LNCaP clone FGC (cell line): ENCODE data around the gene PPP1R13L.
"Not testable (repeated sequence)": the region's sequence is repeated elsewhere in the genome, so short reads cannot be mapped to it uniquely, and the experiment has no call there.

Source experiments
- DNase-seq: peaks from one replicate; pipeline ENCODE4 v3.0.0-alpha.2; 2011; ENCODE audit warnings: low read depth
- H3K4me3 ChIP-seq: 2 replicates; pipeline ENCODE4 v1.5.1; 2011; ENCODE audit warnings: mild to moderate bottlenecking, low read depth, low read length, control low read depth
- TF ChIP-seq, protein P1 (sequence below): IDR thresholded peaks from 2 replicates; pipeline ENCODE4 v1.5.1; 2012; ENCODE audit warnings: mild to moderate bottlenecking; ENCODE audit not compliant: control insufficient read depth, insufficient read depth; ENCODE audit errors: extremely low read depth

The PPP1R13L gene

DNA sequence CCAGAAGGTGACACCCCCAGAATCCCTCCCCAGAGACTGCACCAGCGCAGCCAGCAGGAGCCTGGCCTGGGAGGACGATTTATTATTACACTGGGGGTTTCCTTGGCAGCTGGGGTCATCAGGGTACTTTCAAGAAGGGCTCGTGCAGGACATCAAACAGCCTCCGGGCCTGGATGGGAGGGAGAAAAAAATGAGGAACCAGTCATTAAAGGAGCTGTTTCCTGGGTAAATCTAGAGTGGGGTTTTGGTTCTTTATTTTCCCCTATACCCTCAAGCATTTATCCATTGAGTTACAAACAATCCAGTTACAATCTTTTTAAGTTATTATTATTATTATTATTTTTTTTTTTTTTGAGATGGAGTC, 4.7 kb upstream of the PPP1R13L start:
- DNase-seq: no peak

DNA sequence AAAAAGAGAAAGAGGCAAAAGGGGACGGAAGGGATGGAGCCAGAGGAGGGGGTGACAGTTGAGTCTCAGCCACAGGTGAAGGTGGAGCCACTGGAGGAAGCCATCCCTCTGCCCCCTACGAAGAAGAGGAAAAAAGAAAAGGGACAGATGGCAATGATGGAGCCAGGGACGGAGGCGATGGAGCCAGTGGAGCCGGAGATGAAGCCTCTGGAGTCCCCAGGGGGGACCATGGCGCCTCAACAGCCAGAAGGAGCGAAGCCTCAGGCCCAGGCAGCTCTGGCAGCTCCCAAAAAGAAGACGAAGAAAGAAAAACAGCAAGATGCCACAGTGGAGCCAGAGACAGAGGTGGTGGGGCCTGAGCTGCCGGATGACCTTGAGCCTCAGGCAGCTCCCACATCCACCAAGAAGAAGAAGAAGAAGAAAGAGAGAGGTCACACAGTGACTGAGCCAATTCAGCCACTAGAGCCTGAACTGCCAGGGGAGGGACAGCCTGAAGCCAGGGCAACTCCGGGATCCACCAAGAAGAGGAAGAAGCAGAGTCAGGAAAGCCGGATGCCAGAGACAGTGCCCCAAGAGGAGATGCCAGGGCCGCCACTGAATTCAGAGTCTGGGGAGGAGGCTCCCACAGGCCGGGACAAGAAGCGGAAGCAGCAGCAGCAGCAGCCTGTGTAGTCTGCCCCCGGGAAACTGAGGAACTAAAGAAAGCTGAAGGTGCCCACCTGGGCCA, 4.1 kb upstream of the PPP1R13L start:
- H3K4me3 ChIP-seq: no peak overlapping the region
- TF ChIP-seq, protein P1, sequence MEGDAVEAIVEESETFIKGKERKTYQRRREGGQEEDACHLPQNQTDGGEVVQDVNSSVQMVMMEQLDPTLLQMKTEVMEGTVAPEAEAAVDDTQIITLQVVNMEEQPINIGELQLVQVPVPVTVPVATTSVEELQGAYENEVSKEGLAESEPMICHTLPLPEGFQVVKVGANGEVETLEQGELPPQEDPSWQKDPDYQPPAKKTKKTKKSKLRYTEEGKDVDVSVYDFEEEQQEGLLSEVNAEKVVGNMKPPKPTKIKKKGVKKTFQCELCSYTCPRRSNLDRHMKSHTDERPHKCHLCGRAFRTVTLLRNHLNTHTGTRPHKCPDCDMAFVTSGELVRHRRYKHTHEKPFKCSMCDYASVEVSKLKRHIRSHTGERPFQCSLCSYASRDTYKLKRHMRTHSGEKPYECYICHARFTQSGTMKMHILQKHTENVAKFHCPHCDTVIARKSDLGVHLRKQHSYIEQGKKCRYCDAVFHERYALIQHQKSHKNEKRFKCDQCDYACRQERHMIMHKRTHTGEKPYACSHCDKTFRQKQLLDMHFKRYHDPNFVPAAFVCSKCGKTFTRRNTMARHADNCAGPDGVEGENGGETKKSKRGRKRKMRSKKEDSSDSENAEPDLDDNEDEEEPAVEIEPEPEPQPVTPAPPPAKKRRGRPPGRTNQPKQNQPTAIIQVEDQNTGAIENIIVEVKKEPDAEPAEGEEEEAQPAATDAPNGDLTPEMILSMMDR: no peak
- no peak for DNase-seq

More for the DNA sequence above, 4.7 kb upstream of the PPP1R13L start:
- TF ChIP-seq, protein P1: no peak
- no peak overlapping the region for H3K4me3 ChIP-seq

DNA sequence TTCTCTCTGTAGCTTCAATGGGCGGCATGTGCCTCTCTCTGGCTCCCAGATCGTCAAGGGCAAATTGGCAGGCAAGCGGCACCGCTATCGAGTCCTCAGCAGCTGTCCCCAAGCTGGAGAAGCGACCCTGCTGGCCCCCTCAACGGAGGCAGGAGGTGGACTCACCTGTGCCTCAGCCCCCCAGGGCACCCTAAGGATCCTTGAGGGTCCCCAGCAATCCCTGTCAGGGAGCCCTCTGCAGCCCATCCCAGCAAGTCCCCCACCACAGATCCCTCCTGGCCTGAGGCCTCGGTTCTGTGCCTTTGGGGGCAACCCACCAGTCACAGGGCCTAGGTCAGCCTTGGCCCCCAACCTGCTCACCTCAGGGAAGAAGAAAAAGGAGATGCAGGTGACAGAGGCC, 3.3 kb upstream of the PPP1R13L start:
- TF ChIP-seq, protein P1: no peak
- no peak overlapping the region for H3K4me3 ChIP-seq
- no peak for DNase-seq

DNA sequence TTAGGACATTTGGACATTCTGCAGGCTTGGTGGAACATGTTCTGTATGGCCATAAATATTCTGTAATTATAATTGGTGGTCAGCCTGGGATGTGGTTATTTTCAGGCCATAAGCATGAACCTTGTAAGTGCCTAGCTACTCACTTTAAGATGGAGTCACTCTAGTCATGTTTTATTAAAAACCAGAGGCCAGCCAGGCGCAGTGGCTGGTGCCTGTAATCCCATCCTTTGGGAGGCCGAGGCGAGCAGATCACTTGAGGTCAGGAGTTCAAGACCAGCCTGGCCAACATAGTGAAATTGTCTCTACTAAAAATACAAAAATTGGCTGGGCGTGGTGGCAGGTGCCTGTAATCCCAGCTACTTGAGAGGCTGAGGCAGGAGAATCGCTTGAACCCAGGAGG, 2.7 kb upstream of the PPP1R13L start:
- not testable (repeated sequence) for DNase-seq
- H3K4me3 ChIP-seq: peak overlapping the region; percentile 92

DNA sequence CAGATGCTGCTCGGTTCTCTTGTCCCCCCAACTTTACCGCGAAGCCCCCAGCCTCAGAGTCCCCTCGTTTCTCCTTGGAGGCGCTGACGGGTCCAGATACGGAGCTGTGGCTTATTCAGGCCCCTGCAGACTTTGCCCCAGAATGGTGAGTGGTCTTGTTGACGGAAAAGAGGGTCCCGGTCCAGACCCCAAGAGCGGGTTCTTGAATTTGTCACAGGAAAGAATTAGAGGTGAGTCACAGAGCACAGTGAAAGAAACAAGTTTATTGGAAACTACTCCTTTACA, 2.2 kb upstream of the PPP1R13L start:
- DNase-seq: no peak
- H3K4me3 ChIP-seq: peak overlapping the region; percentile 92
- TF ChIP-seq, protein P1: no peak

DNA sequence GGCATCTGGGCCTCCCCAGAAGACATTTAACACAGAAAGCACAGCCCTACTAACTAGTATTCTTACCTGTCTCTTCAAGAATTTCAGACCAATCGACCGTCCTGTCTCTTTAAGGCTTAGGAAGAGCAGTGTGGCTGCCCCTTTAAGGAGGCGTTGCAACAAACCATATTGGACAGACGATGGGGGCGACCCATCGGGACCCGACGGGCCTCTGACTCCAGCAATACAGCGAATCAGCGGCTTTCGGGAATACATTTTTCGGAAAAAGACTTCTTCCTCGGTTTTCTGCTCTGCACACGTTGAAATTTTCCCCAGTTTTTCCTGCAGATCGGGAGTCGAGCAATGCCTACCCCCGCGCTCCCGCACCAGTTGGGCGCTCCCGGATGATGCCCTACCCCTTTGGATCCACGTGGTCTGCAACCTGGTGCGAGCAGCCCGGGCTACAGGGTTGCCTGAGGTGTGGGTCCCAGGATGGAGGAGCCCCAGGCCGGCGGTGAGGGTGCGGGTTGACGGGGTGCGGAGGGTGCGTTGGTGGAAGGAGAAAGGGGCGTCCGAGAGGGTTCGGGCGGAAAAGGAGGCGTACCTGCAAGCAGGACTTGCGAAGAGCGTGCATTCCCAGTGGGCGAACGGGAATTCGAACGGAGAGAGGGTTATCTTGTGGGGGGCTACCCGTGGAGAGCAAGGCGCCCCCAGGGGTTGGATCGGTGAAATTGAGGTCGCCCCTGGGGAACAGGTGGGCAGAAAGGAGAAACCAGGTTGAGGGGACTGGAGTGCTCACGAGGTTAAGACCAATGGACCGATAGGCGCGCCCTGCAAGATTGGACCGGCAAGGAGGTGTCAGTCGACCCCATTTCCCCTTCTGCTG, 1.6 kb upstream of the PPP1R13L start, which contains the start of gene POLR1G:
POLR1G (plus strand) TSS at position 419 of the 865 bp plus-strand sequence; CDS start at position 472, 53 bp downstream.
- H3K4me3 ChIP-seq: peak within 1 kb of the TSS; percentile 92
- TF ChIP-seq, protein P1: no peak
- DNase-seq: no peak

GRCh38 chr19:45405435-45406225, 761 bp upstream of the PPP1R13L start:
- peak overlapping the region; percentile 92 for H3K4me3 ChIP-seq
- DNase-seq: no peak
- TF ChIP-seq, protein P1: no peak
